Endodermal cell (in vitro differentiated cells): ENCODE results near the gene MPPE1. TPM values are rescaled to one million over a fixed set of nuclear protein-coding genes. Genes with fewer than 3 reads are reported as not detected.
A peak's percentile ranks its signal among the peaks of the same experiment; 100 is the strongest.

Experiments used
- DNase-seq: peaks from one replicate; pipeline ENCODE4 v3.0.0-alpha.2; 2017
- H3K27ac ChIP-seq: 2 replicates; pipeline ENCODE4 v1.5.1; 2013; ENCODE audit warnings: mild to moderate bottlenecking, low read depth, low read length, moderate library complexity
- H3K27me3 ChIP-seq: 2 replicates; pipeline ENCODE4 v1.6.1; 2013; ENCODE audit warnings: mild to moderate bottlenecking, low read length, moderate library complexity; ENCODE audit not compliant: insufficient read depth, control insufficient read depth, poor library complexity, severe bottlenecking
- H3K36me3 ChIP-seq: 2 replicates; pipeline ENCODE4 v1.7.0; 2013; ENCODE audit warnings: mild to moderate bottlenecking, low read length, moderate library complexity; ENCODE audit not compliant: control insufficient read depth, insufficient read depth
- H3K4me1 ChIP-seq: one replicate; pipeline ENCODE4 v1.7.0; 2013; ENCODE audit warnings: low read length; ENCODE audit not compliant: control insufficient read depth, insufficient read depth
- H3K4me3 ChIP-seq: 2 replicates; pipeline ENCODE4 v1.5.1; 2013; ENCODE audit warnings: mild to moderate bottlenecking, low read length, moderate library complexity
- H3K9ac ChIP-seq: 2 replicates; pipeline ENCODE4 v1.6.1; 2013; ENCODE audit warnings: mild to moderate bottlenecking, low read length, moderate library complexity; ENCODE audit not compliant: poor library complexity, severe bottlenecking; ENCODE audit errors: extremely low read depth
- H3K9me3 ChIP-seq: 2 replicates; pipeline ENCODE4 v1.6.1; 2013; ENCODE audit warnings: mild to moderate bottlenecking, low read length, moderate library complexity; ENCODE audit not compliant: control insufficient read depth
- H3K27ac Mint-ChIP-seq: 2 replicates; pipeline ENCODE4 v1.8.0; 2020; ENCODE audit warnings: mixed read lengths
- H3K27me3 Mint-ChIP-seq: 2 replicates; pipeline ENCODE4 v1.8.0; 2021; ENCODE audit warnings: mild to moderate bottlenecking, mixed read lengths; ENCODE audit not compliant: insufficient read depth
- H3K36me3 Mint-ChIP-seq: 2 replicates; pipeline ENCODE4 v1.8.0; 2020; ENCODE audit warnings: low read depth, mixed read lengths
- H3K4me1 Mint-ChIP-seq: 2 replicates; pipeline ENCODE4 v1.8.0; 2020; ENCODE audit warnings: mixed read lengths
- H3K4me3 Mint-ChIP-seq: 2 replicates; pipeline ENCODE4 v1.8.0; 2020; ENCODE audit warnings: mild to moderate bottlenecking, moderate library complexity, mixed read lengths
- H3K9me3 Mint-ChIP-seq: 2 replicates; pipeline ENCODE4 v1.8.0; 2020; ENCODE audit warnings: mild to moderate bottlenecking, mixed read lengths
- CTCF ChIP-seq: fragments of 200-600 bp; sonication (generic); conservative IDR thresholded peaks from 2 replicates; pipeline ENCODE4 v1.5.0; 2021; ENCODE audit warnings: antibody characterized with exemption, mild to moderate bottlenecking
- WGBS, 2 experiments: methylation state at CpG; one replicate each; pipeline versions ENCODE4 v1.1.5 to v1.1.7; 2013; ENCODE audit warnings: missing lambda C conversion rate in 2 of 2, mixed read lengths in 1 of 2; ENCODE audit not compliant: insufficient coverage in 1 of 2, insufficient read length in 1 of 2; 5-methylcytosine and 5-hydroxymethylcytosine counted together
- total RNA-seq, 2 donors: library from RNA; stranded (reverse); fragmentation: NEBNext Ultra II Directional in 1 of 2; extraction: Animal tissue kit (Norgen Biotek cat#: 25700) in 1 of 2; gene quantifications; 2 replicates in 1 of 2; 3 replicates in 1 of 2; pipeline ENCODE4 v1.2.1, GENCODE V29; 2021

Gene MPPE1
- total RNA-seq, 2 donors from 2014 or later: 27.3 to 33.5 TPM

GRCh38 chr18:11873670-11874340 is 34.3 kb downstream of the MPPE1 start:
- Histone ChIP-seq H3K9ac (no peak overlapping the region), H3K36me3 (peaks cover 58% of the 10 kb centered on the region), H3K9me3 (peaks cover 18% of the 10 kb centered on the region), H3K27ac (no peak overlapping the region), H3K4me1 (no peaks in the 10 kb centered on the region), H3K4me3 (no peak overlapping the region), H3K27me3 (no peaks in the 10 kb centered on the region)
- 90% methylated on average over 7 to 15 of the region's 15 CpGs for WGBS, 2 experiments
- Mint-ChIP-seq H3K36me3 (peaks cover 68% of the 10 kb centered on the region), H3K27ac (no peak overlapping the region), H3K9me3 (peaks cover 14% of the 10 kb centered on the region), H3K27me3 (no peaks in the 10 kb centered on the region), H3K4me3 (no peak overlapping the region), H3K4me1 (no peaks in the 10 kb centered on the region)
- peak; percentile 24 for DNase-seq
- TF ChIP-seq CTCF: no peak

DNA sequence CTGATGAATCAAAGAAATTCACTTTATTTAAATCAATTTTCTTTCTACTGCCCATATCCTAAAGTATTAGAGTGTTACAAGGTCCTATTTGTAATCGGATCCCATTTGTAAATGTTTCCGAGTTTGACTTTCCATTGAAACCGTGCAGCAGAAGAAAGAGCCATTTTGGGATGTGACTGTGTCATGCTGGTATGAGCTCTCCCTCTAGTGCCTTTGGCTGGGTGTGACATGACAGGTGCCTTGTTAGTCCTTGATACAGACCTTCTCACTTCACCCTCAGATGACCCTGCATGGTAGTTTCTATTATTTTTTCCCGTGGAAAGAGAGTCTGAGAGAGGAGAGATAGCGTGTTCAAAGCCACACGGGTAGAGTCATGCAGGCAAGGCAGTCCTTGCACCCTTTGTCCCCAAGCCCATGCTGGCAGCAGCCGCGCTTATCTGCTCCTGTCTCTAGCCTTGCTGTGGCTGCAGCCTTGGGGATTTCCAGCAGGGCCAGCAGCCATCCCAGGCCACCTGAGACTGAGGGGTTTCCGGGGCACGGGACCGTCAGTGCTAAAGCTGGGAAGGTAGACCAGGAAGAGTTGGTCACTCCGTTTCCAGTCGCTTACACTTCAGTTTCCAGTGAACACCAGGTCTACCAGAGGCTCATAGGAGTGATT is 35.5 kb downstream of the MPPE1 start:
- H3K9me3 Mint-ChIP-seq: peaks cover 14% of the 10 kb centered on the region
- H3K27ac ChIP-seq: no peak overlapping the region
- H3K4me3 ChIP-seq: no peak overlapping the region
- peak; percentile 58 for DNase-seq
- H3K4me1 ChIP-seq: no peaks in the 10 kb centered on the region
- no peaks in the 10 kb centered on the region for H3K4me1 Mint-ChIP-seq
- no peaks in the 10 kb centered on the region for H3K27me3 ChIP-seq
- H3K36me3 Mint-ChIP-seq: peaks cover 72% of the 10 kb centered on the region
- WGBS, 2 experiments: 83 to 91% methylated on average over 11 to 13 of the region's 13 CpGs
- TF ChIP-seq CTCF: peak; percentile 67
- H3K9me3 ChIP-seq: peaks cover 18% of the 10 kb centered on the region
- no peak overlapping the region for H3K27ac Mint-ChIP-seq
- H3K36me3 ChIP-seq: peaks cover 64% of the 10 kb centered on the region
- H3K9ac ChIP-seq: no peak overlapping the region
- H3K4me3 Mint-ChIP-seq: no peak overlapping the region
- no peaks in the 10 kb centered on the region for H3K27me3 Mint-ChIP-seq

DNA sequence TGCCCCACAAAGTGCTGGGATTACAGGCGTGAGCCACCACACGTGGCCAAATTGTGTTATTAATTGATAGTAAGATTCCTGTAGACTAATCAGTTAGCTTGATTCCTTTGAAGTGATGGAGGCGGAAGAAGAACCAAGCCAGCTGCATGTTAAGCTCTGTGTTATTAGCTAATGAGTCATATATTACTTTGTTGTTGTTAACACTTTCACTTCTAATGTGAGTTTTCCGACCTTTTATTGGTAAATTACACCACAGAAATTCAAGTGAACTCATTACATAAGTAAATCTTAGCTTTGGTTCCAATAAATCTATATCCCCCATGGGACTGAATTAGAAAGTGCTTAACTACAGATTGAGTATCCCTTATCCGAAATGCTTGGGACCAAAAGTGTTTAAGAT is 36.6 kb downstream of the MPPE1 start:
- Mint-ChIP-seq H3K36me3 (peaks cover 71% of the 10 kb centered on the region), H3K27ac (no peak overlapping the region), H3K27me3 (no peaks in the 10 kb centered on the region), H3K4me3 (no peak overlapping the region), H3K4me1 (no peaks in the 10 kb centered on the region), H3K9me3 (peaks cover 14% of the 10 kb centered on the region)
- Histone ChIP-seq H3K9me3 (peaks cover 18% of the 10 kb centered on the region), H3K4me3 (no peak overlapping the region), H3K9ac (no peak overlapping the region), H3K36me3 (peaks cover 65% of the 10 kb centered on the region), H3K27me3 (no peaks in the 10 kb centered on the region), H3K27ac (no peak overlapping the region), H3K4me1 (no peaks in the 10 kb centered on the region)
- DNase-seq: peak; percentile 12
- TF ChIP-seq CTCF: no peak
- WGBS, 2 experiments: 94 to 100% methylated on average over 2 to 5 of the region's 5 CpGs
